Activated effector memory CD4-positive, alpha-beta T cell treated with Interleukin-2 at 50 U/mL for 16 hours (primary cell): ENCODE measurements around the gene MRPS31.
A peak's percentile ranks its signal among the peaks of the same experiment; 100 is the strongest.
"Not testable (repeated sequence)": the region's sequence is repeated elsewhere in the genome, so short reads cannot be mapped to it uniquely, and the experiment has no call there.

Experiments used
- DNase-seq: peaks from one replicate; pipeline ENCODE4 v3.0.0-alpha.2; 2020

The MRPS31 gene

DNA sequence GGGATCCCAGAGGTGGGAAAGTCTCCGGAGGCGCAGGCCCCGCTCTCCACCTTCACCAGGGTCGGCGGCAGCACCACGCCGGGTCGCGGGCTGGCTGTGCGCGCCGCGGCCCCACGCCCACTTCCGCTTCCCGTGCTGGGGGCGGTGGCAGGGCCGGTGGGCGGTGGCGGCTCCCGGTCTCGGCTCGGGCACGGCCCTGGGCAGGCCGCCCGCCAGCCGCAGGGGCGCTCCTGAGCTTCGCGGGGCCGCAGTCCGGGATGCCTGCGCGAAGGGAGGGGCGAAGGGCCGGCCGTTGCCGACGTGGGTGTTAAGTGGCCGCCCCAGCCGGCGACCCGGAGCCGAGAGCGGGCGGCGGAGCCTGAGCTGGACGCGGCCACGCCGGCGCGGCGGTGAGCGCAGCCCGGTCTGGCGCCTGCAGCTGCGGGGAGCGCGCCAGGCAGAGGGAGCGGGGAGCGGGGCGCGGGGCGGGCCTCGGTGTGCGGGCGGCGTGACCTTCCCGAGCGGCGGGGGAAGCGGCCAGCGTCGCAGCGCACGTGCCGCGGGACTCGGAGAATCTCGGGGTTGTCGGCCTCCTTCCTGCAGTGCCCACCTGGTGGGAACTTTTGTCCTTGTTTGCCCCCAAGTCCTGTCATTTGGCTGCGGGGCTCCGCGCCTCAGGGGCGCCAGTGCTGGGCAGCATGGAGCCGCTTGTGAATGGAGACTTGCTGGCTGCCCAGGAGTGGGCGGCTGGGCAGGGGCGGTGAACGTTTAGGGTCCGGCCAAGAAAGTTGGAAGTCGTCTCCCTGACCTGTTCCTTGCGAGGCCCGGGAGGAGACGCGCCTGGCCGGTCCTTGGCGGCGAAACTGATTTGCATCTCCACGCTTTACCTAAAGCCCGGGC, 18.5 kb upstream of the MRPS31 start, which contains the start of gene SLC25A15:
SLC25A15 (plus strand) TSS at position 337 of the 879 bp plus-strand sequence. CDS start 3,616 bp downstream, outside the sequence.
- peak; percentile 68 for DNase-seq

DNA sequence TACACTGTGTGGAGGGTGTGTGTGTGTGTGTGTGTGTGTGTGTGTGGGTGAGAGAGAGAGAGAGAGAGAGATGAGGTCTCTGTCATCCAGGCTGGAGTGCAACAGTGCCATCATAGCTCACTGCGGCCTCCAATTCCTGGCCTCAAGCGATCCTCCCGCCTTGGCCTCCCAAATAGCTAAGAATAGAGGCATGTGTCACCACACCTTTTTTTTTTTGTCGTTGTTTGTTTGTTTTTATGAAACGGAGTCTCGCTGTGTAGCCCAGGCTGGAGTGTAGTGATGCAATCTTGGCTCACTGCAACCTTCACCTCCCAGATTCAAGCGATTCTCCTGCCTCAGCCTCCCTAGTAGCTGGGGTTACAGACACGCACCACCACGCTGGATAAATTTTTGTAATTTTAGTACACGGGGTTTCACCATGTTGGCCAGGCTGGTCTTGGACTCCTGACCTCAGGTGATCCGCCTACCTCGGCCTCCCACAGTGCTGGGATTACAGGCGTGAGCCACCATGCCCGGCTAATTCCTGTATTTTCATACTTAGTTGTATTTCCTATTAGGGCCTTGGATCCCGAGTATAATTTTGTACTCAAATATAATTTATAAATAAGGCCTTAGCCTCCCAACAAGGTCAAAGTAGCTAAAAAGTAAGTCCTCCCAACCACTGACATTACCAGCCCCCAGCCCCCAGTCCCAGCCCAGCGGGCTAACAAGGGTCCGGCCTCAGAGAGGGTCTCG, 17.7 kb upstream of the MRPS31 start:
- DNase-seq: not testable (repeated sequence)

- no peak for DNase-seq
These were observed 16.1 kb upstream of the MRPS31 start for GRCh38 chr13:40787062-40787461.

- no peak for DNase-seq
These were observed 15.6 kb upstream of the MRPS31 start for GRCh38 chr13:40786568-40786996.

- DNase-seq: no peak
These were observed 13.6 kb upstream of the MRPS31 start for GRCh38 chr13:40784540-40784939.

DNA sequence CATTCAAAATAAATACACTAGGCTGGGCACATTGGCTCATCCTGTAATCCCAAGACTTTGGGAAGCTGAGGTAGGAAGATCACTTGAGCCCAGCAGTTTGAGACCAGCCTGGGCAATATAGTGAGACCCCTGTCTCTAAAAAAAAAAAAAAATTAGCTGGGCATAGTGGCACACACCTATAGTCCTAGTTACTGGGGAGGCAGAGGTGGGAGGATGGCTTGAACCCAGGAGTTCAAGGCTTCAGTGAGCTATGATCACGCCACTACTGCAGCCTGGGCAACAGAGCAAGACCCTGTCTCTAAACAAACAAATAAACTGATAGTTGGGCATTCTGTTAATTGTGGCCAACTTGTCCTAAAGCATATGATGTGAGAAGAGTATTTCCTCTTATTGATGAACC, 12.0 kb upstream of the MRPS31 start:
- not testable (repeated sequence) for DNase-seq

- no peak for DNase-seq
These were observed 10.7 kb upstream of the MRPS31 start for GRCh38 chr13:40781717-40782116.

DNA sequence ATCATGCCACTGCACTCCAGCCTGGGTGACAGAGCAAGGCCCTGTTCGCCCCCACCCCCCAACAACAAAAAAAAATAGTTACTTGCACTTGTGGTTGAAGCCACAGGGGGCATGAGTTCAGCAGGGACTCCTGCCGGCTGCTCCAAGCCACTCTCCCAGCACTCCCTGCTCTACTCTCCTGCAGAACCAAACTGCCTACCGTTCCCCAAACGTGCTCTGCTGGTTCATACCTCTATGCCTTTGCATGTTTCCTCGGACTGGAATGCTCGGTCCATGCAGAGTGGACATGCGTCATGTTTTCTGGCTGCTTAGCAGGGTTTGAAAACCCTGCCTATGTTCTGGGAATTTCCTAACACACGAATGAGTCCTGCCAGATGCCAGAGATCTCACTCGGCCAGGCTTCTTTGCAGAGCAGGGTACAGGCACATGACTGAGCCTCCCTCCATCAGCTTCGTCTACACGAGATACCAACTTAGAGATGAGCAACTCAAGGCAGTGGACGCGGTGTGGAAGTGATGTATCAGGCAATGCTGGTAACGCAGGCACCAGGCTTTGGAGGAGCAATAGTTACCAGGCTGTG, 9.9 kb upstream of the MRPS31 start:
- DNase-seq: no peak

DNA sequence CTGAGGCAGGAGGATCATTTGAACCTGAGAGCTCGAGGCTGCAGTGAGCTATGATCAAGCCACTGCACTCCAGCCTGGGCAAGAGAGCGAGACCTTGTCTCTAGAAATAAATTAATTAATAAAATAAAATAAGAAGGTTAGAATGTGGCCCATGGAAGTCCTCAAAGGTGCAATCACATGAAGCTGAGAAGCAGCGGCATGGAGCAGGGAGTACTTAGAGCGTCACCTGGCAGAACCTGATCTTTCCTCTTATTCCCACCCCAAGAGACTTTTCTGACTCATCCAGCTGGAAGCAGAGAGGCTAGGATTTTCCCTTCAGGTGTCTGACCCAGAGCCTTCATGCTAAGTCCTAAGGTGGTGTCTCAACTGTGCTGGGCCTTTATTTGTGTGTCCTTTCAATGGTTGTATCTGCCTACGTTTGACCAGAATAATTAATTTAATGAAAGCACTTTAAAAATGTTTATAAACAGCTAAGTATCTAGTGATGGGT, 8.9 kb upstream of the MRPS31 start:
- no peak for DNase-seq

DNA sequence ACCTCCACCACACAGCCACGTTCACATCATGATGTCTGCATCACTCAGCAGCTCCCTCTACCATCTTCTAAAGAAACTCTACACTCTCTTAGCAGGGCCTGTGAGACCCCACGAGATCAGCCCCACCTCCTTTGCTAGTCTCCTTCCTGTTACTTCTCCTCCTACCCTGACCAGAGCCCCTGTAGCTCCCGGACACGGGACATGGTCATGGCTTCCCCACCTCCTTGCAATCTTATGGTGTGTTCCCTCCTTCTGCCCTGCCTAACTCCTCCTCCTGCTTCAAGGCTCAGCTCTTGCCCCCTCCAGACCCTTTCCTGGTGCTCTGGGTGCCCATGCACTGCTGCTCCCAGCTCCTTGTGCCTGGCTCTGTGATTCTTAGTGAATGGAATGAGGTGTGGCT, 8.1 kb upstream of the MRPS31 start:
- DNase-seq: no peak

GRCh38 chr13:40777809-40778175, 6.8 kb upstream of the MRPS31 start:
- DNase-seq: no peak

DNA sequence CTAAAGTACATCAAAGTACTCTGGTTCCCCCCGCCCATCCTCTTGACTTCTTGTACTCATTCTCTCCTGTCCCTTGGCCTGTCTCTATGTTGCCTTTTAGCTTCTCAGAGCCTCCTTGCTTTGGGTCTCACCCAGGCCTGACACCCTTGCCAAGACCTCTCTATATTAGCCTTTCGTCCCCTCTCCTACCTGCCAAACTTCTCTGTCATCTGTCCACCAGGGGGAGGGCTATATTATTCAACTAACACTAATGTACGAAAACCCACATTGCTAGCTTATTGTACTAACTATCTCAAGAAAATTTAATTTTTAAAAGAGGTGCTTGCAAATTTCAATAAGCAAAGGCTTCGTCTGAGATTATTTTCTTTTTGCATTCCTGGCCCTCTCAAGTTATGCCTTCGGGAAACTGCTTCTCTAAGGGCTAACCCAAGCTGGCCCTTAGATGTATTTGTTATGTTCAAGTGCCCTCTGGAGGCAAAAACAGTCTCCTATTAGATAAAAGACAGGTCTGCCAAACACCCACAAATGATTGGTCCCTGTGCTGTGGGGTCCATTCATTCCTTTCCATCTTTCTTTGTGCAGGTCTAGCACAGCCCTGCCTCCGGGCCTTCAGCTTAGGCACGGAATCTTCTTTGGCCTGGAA, 6.3 kb upstream of the MRPS31 start:
- peak; percentile 20 for DNase-seq

DNA sequence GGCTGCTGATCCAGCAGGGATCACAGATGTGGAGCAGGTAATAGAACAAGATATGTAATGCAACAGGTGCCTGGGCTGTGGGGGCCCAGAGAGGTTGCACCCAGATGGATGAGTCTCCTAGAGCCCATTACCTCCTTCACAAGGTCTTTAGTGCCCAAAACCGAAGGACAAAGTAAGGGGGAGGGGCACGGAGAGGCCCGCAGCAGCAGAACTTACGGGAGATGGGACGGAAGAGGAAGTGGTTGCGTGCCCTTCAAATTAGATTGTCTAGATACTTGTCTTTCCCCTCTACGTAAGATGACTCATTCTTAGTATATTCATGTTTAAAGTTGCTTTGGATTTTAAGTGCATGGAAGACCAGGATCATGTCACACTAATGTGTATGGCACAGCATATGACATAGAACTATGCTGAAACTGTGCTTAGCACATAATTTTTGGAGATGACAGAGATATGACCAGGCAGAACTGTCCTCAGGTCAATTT, 5.7 kb upstream of the MRPS31 start:
- DNase-seq: peak; percentile 62

DNA sequence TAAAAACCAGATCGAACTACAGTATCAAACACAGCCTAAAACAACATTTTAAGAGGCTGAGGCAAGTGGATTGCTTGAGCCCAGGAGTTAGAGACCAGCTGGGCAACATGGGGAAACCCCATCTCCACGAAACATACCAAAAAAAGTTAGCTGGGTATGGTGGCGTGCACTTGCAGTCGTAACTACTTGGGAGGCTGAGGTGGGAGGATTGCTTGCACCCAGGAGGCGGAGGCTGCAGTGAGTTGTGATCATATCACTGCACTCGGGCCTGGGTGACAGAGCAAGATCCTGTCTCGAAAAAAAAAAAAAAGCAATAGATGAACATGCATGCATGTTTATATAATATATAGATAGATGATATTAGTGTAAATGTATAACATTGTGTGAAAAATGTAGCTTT, 5.2 kb upstream of the MRPS31 start:
- no peak for DNase-seq

DNA sequence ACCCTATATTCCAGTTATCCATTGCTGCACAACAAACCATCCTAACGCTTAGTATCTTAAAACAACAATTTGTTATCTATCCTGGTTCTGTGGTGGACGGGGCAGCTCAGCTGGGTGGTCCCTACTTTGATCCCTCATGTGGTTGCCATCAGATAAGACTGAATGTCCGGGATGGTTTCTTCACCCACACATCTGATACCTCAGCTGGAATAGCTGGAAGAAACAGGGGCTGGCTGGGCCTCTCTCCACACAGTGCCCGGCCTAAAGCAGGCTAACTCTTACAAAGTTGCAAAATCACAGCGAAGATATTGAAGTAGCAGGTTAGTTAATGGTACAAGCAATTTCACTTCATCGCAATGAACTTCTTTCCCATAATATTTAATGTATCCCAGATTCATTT, 3.7 kb upstream of the MRPS31 start:
- no peak for DNase-seq

DNA sequence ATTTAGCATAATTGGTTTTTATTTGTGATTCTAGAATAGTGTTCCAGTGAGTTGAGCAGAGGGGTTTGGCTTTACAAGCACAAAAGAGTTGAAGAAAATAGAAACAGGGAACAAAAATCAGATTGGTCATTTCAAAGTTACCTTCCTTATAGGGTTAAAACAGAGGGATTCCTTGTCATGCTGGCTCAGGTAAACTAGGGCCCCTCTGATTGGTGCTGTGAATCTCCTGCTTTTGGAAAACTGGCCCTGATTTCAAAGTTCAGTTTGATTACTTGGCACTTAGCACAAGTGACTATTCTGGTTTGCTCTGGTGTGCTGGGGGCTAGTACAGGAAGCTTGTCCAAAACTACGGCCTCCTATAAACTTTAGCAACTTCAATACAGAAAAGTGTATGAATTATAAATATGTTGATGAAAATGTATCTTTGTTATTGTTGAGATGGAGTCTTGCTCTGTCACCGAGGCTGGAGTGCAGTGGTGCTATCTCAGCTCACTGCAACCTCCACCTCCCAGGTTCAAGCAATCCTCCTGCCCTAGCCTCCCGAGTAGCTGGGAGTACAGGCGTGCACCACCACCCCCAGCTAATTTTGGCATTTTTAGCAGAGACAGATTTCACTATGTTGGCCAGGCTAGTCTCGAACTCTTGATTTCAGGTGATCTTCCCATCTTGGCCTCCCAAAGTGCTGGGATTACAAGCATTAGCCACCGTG, 1.9 kb upstream of the MRPS31 start:
- DNase-seq: no peak

DNA sequence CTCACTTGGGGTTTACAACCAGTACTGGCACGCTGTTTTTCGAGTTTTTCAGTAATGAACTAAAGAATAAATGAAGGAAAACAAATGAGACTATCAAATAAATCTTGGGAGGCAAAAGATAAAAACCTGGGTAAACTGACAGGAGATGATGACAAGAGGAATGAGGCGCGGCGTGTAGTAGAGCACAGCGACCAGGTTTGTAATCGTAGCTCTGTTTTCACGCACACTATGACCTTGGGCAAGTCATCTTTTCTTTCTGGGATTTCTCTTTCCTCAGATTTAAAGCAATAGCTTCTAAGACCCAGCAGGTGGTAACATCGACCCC, 419 bp downstream of the MRPS31 start:
- DNase-seq: no peak

- DNase-seq: no peak
These were observed 1.0 kb downstream of the MRPS31 start for GRCh38 chr13:40769970-40770369.

DNA sequence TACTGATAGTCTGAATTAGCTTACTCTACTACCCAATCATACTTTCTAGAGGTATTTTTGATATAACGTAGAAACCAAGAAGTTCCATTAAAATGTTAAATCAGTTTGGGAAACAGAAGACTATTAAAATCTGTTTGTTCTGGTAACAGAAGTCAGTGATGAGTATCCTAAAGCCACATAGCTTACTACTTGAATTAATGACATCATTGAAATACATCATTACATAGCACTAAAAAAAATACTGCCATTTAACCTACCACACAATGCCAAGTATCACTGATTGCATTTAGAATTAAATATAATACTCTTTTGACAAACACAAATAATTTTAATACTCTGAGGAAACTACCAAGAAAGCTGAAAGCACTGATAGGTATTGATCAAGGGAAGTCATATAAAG, 5.4 kb downstream of the MRPS31 start:
- no peak for DNase-seq

DNA sequence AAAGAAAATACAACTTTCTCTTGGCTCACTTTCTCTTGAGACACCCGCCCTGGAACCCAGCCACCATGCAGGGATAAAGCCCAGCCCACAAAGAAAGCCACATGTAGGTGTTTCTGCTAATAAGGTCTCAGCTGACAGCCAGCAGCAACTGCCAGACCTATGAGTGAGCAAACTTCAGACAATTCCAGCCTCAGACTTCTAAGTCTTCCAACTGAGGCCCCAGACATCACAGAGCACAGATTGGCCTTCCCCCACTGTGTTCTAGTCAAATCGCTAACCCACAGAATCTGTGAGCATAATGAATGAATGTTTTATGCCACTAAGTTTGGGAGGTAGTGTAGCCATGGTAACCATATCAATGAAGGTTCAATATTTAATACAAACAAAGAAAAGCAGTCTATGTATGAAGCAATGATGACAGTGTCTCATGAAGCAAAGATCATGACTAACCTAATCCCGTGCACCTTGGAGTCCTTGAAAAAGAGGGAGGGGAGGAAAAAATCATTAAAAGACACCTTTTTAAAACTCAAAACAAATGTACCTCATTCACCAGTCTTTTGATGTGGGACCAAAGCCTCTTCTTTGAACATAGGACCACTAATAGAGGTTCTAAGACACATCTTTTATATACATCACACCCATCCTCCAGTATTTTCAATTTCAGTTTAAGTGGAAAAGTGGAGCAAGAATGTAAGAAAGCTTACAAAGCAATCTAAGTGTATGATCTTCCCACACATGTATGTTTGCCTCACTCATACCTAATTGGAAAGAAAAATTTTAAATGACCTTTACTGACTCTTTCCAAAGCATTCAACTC, 6.2 kb downstream of the MRPS31 start:
- no peak for DNase-seq

GRCh38 chr13:40762849-40763248, 8.1 kb downstream of the MRPS31 start:
- DNase-seq: no peak

DNA sequence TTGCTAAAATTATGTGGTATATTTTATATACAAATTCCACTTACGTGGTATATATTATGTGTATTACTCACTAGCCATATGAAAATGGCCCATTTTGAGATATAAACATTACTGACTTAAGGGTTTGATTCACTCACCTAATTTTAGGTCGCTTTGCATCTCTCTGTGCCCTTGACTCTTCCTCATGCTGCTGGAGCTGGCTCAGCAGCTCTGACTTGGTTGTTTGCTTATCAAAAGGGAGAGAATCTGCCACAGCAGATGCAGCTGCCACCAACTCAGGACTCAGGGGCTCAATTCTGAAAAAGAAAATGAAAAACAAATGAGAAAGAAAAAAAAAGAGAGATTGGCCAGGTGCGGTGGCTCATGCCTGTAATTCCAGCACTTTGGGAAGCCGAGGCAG, 12.2 kb downstream of the MRPS31 start:
- no peak for DNase-seq
